Measurements from ENCODE around the gene CAMK2B.
"Not testable (repeated sequence)": the region's sequence is repeated elsewhere in the genome, so short reads cannot be mapped to it uniquely, and the experiment has no call there.

The CAMK2B gene

DNA sequence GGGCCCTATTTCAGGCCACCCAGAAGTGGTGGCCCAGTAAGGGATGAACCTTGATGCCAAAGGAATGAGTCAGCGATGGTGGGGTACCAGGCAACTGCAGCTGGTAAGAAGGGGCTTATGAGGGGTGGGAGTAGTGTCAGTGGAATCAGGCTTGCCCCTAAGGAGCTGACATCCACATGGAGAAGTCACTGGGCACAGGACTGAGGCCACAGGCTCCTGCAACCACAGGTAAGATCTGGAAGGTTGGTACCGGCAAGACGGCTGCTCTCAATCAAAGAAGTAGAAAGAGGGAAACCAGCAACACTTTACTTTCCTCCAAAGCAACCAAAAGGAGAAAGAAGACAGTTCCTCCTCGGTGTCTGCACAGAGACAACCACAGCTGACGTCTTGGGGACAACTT lies 138.7 kb downstream of the CAMK2B start:
- DNase-seq, result no peak

DNA sequence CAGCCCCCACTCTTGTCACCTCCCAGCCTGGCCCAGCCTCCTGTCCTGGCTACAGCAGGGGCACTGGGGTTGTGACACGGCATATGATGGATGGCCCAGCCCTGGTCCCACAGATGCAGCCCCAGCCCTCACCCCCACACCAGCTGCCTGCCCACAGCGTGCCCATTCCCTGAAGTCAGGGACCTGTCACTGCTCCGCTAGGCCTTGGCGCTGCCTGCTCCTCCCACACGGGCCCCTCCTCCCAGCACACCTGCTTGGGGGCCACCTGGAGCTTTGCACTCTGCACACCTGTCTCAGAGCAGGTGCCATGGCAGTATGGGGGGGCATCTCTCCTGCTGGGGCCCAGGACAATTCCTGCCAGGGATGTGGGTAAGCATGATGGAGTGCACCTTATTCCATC lies 139.7 kb downstream of the CAMK2B start:
- no peak for DNase-seq

DNA sequence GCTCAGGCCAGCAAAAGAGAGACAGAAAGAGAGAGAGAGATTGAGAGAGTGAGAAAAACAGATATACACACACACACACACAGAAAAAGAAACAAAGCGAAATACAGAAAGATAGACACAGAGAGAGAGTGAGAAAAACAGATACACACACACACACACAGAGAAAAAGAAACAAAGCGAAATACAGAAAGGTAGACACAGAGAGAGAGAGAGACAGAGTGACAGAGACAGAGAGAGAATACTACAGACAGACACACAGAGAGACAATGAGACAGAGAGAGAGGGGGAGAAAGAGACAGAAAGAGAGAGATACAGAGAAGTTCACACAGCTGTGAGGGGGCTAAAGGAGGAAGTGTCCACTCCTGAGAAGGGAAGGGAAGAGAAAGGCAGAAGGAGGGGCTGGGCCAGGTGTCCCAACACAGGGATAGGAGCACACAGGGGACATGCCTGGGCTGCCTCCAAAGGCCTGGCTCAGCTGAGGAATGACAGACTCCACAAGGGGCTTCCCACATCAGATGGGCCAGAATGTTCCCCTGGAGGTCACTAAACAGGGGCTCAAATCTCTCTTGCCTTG lies 140.4 kb downstream of the CAMK2B start:
- DNase-seq, result no peak

DNA sequence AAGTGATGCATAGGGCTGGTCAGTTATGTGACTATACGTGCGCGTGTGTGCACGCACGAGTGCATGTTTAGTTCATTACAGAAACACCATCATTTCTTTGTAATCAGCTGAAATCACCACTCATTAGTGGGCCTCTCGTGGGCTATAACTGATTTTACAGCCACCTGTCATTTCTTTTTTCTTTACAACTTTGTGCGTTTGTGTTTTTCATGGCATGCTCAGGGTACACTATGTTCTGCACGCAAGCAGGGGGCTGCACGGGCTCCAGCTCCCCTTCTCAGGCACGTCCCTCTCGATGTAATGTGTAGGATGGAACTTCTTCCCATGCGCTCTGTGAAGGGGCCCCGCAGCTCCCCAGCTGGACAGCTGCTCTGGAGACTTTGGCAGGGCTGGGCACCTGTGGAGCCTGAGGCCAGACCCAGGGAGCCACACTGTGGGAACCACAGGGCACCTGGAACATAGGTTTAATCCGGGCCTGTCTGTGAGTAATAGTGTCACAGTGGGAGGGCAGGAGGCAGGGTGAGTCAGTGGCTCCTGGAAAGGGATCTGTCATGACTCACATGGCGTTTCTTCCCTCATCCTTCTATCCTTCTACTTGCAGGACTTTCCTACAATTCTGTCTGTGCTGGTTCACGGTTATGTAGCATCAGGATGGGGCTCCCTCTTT lies 141.1 kb downstream of the CAMK2B start:
- no peak for DNase-seq

DNA sequence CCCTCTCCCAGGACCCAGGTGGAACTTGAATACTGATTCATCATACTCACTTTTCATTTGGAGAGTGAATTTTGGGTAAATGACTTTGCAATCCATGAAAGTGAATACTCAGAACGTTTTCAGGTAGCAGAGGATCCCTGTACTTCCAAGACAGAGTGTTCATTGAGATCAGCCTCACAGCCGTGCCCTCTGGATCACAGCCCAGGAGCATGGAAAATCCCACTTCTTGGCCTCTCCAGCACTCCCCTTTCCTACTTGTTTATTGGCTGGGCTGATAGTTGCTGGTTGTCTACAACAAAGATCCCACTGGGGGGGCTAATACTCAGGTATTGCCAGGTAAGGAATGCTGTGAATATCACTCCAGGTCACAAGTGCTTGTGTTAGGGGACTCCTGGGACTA lies 142.0 kb downstream of the CAMK2B start:
- no peak for DNase-seq

DNA sequence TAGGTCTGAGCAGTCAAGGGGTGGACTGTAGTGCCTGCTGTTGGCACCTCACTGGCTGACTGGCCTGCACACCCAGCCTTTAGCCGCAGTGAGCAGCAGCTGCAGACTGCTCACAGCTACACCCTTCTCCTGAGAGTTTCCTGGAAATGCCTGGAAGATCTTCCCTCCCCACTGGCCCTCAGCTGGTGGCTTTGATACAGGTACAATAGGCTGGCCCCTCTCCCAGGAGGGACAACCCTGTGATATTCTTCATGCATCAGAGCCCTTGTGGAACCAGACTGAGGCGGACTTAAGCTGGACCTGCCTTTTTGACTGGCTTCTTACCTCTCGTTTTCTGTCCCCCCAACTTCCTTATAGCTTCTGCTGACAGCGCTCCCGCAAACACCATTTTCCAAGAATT lies 142.6 kb downstream of the CAMK2B start:
- DNase-seq, result no peak

DNA sequence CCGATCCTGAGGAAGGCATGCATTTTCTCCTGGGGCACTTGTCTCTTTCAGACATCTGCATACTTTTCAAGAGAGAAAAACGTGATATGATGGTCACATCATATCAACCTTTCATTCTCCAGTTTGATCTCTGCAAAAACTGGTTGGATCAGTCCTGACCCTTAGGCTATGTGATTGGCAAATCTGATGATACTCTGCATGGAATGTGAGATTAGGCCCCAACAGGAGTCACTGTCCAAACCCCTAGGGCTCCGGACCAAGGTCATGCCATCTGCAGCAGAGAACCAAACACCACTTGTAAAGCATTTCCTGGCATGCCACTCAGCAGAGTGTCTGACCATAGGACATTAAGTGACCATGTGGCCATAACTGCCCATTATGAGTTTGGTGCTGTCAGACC lies 144.8 kb downstream of the CAMK2B start:
- DNase-seq, result no peak

DNA sequence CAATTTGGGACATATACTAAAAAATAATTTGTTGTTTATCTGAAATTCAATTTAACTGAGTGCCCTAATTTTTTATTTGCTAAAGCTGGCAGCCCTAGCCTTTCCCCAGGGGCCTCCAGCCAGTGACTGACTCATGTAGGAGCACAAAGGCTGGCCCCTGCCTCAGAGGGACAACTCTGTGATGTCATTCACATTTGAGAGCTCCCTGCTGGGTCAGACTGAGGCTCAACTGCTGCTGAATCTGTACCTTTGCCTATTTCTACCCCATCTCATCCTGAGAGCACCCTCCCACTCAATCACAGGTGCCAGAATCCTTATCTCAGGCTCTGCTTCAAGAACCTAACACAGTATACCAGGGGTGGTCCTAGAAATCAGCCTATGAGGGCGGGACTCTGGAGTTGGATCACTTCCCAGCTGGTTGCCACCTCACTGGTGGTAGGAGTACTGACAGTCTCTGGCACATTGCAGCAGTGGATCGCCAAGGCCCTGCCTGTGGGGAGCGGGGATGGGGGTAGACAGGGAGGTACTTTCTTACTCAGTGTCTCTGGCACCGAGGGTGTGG lies 147.7 kb downstream of the CAMK2B start:
- DNase-seq, result no peak

DNA sequence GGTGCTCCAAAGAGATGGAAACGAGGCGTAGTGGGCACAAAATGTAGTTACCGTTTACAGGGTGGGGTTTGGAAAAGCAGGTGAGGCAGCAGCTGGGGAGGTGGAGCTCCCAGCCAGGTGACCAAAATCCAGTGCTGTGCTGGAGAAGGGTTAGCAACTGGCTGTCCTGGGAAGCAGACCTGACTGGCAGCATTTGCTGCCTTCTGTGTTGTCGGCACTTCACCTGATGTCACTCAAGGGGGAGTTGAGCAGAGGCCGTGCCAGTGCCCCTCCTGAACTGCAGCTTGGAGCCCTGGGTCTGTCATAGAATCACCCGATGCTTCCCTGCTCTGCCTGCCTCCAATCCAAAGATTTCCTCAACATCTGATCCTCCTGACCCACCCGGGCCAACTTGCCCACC lies 148.9 kb downstream of the CAMK2B start:
- no peak for DNase-seq

DNA sequence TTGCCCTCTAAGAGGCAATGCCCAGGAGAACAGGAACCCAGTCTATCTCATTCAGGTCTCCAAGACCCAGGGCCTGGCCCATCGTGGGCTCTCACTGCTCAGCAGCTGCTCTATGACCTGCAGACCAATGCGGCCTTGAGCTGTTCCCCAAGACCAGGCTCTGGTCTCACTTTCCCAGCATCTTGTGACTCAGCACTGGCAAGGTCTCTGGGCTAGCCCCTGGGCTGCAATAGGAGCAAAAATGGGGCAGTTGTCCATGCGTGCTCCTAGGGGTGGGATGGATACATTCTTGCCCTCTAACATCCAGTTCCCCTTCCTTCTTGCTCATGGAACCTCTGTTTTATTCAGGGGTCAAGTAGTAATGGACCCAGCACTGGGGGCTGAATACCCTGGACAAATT lies 149.7 kb downstream of the CAMK2B start:
- no peak for DNase-seq

DNA sequence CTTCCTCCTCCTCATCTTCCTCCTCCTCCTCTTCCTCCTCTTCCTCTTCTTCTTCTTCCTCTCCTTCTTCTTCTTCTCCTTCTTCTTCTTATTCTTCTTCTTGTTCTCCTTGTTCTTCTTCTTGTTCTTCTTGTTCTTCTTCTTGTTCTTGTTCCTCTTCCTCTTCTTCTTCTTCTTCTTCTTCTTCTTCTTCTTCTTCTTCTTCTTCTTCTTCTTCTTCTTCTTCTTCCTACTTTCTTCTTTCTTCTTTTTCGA lies 150.8 kb downstream of the CAMK2B start:
- not testable (repeated sequence) for DNase-seq

DNA sequence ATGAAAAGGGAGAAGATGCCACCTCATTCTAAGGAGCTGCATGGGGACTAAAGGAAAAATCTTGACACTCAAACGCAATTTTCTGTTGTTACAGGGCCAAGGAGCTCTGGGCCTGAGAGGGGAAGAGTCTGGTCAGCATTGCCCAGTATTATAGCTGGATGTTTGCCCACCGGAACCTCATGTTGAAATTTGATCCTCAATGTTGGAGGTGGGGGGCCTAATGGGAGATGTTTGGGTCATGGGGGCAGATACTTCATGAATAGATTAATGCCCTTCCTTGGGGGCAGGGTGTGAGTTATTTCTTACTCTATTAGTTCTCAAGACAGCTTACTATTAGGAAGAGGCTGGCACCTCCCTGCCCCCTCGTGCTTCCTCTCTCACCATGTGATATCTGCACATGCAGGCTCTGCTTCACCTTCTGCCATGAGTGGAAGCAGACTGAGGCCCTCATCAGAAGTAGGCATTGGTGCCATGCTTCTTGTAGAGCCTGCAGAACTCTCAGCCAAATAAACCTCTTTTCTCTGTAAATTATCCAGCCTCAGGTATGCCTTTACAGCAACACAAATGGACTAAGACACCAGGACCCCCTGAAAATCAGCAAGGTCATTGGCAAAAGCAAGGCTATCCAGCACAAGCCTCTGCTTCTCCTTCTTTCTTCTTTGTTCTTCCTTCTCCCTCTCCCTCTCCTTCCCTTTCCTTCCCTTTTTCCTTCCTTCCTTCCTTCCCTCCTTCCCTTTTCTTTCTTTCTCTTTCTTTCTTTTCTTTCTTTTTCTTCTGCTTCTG lies 151.3 kb downstream of the CAMK2B start:
- DNase-seq, result no peak

DNA sequence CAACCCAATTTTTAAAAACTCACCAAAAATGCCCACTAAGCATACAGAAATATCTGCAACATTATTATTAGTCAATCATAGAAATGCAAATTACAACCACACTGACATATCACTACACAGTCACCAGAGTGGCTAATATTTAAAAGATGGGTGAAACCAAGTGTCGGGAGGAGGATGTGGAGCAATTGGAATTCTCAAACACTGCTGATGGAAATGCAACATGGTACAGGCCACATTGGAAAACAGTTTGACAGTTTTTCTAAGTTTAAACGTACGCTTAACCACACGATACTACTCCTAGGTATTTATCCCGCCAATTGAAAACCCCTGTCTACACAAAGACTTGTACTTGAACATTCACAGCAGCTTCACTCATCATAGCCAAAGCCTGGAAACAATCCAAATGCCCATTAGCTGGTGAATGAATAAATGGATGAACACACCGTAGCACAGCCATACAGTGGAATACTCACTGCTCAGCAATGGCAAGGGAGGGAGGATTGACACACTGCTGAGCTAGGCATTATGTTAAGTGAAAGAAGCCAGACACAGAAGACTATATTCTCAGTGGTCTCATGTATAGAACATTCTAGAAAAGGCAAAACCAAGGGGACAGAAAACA lies 152.5 kb downstream of the CAMK2B start:
- DNase-seq, result no peak

DNA sequence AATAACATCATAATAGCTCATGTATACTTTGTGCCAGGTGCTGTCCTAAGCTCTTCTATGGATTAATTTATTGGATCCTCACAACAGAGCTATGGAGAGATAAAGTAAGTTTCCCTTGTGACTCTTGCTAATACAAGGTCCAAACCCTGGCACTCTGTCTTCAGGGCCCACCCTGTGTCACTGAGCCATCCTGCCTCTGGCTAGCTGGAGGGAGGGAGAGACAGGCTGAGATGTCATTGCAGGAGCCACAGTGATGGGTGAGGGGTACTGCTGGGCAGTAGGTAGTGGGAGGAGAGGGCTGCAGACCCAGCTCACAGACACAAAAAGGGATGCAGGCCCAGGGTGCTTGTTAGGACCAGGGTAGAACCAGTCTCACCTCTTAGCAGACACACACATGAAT lies 153.0 kb downstream of the CAMK2B start:
- no peak for DNase-seq

DNA sequence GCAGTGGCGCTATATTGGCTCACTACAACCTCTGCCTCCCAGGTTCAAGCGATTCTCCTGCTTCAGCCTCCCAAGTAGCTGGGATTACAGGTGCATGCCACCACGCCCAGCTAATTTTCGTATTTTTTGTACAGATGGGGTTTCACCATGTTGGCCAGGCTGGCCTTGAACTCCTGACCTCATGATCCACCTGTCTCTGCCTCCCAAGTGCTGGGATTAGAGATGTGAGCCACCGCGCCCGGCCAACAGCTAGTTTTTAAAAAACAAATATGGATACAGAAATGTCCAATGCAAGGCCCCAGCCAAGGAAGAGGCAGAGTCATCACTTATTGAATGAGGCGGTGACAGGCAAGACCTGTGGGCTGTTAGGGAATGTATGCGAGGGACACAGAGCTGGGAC lies 153.5 kb downstream of the CAMK2B start:
- DNase-seq, result not testable (repeated sequence)

DNA sequence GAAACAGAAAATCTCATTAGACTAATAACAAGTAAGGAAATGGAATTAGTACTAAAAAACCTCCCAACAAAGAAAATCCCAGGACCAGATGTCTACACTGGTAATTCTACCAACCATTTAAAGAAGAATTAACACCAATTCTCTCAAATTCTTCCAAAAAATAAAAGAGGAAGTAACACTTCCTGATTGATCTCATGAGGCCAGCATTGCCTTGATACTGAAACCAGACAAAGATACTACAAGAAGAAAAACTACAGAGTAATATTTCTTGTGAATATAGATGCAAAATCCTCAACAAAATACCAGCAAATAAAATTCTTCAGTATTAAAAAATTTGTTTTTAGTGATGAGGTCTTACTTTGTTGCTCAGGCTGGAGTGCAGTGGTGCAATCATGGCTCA lies 157.5 kb downstream of the CAMK2B start:
- DNase-seq, result no peak
